Esophagus squamous epithelium (tissue), 5 donors: ENCODE results near the gene NDUFA1. TPM values are rescaled to one million over a fixed set of nuclear protein-coding genes. Genes with fewer than 3 reads are reported as not detected.
"Not testable (repeated sequence)": the region's sequence is repeated elsewhere in the genome, so short reads cannot be mapped to it uniquely, and the experiment has no call there.

Experiments
- DNase-seq: peaks from one replicate; lab custom pipeline; 2025; lab: John Stamatoyannopoulos, UW
- H3K27ac ChIP-seq, 4 donors: fragments of 200-600 bp; sonication (generic); one replicate each; pipeline ENCODE4 v1.5.1; 2016 to 2019; ENCODE audit warnings: mild to moderate bottlenecking in 1 of 4
- H3K27me3 ChIP-seq, 4 donors: fragments of 200-600 bp; sonication (generic); 1 replicate in 3 of 4; 2 replicates in 1 of 4; pipeline versions ENCODE4 v1.5.1 to v1.6.0; 2017 to 2021; ENCODE audit warnings: antibody characterized with exemption in 1 of 4
- H3K36me3 ChIP-seq, 3 donors: fragments of 200-600 bp; sonication (generic); one replicate each; pipeline ENCODE4 v1.5.1; 2016 to 2019
- H3K4me1 ChIP-seq, 3 donors: fragments of 200-600 bp; sonication (generic); one replicate each; pipeline ENCODE4 v1.5.1; 2017 to 2019
- H3K4me3 ChIP-seq, 4 donors: fragments of 200-600 bp; sonication (generic); 1 replicate in 3 of 4; 2 replicates in 1 of 4; pipeline ENCODE4 v1.5.1; 2016 to 2019; ENCODE audit warnings: mild to moderate bottlenecking in 2 of 4, moderate library complexity in 1 of 4
- H3K9me3 ChIP-seq, 3 donors: fragments of 200-600 bp; sonication (generic); one replicate each; pipeline ENCODE4 v1.5.1; 2016 to 2019
- CTCF ChIP-seq, 6 experiments: fragments of 450-650 bp in 4 of 6; fragments of 200-600 bp in 2 of 6; sonication (generic) in 2 of 6; IDR thresholded peaks; one replicate each; pipeline ENCODE4 v1.5.1; 2016 to 2019; ENCODE audit warnings: antibody characterized with exemption in 6 of 6, mild to moderate bottlenecking in 4 of 6, moderate library complexity in 4 of 6
- POLR2A ChIP-seq, 4 donors: fragments of 450-650 bp; IDR thresholded peaks; one replicate each; pipeline ENCODE4 v1.6.1; 2017; ENCODE audit warnings: antibody characterized with exemption in 4 of 4, mild to moderate bottlenecking in 4 of 4, moderate library complexity in 3 of 4
- WGBS, 2 donors: methylation state at CpG; one replicate each; pipeline ENCODE4 v1.1.5; 2018; 5-methylcytosine and 5-hydroxymethylcytosine counted together
- intact Hi-C: fragments of 100-400 bp; cut with DNase I; formaldehyde crosslinking; loops from one replicate; pipeline ENCODE4 v1.15.0; 2022
- total RNA-seq, 4 donors: library from RNA; depleted of rRNA; stranded (reverse); fragments of >200 nt; gene quantifications; one replicate each; pipeline ENCODE4 v1.1.0, GENCODE V29; 2016
- donor health status: DM: yes; HTN: yes; CAD: no.

NDUFA1 gene
- total RNA-seq = 10 to 100 TPM; 54.0 to 94.7 (median 66.5) TPM

DNA sequence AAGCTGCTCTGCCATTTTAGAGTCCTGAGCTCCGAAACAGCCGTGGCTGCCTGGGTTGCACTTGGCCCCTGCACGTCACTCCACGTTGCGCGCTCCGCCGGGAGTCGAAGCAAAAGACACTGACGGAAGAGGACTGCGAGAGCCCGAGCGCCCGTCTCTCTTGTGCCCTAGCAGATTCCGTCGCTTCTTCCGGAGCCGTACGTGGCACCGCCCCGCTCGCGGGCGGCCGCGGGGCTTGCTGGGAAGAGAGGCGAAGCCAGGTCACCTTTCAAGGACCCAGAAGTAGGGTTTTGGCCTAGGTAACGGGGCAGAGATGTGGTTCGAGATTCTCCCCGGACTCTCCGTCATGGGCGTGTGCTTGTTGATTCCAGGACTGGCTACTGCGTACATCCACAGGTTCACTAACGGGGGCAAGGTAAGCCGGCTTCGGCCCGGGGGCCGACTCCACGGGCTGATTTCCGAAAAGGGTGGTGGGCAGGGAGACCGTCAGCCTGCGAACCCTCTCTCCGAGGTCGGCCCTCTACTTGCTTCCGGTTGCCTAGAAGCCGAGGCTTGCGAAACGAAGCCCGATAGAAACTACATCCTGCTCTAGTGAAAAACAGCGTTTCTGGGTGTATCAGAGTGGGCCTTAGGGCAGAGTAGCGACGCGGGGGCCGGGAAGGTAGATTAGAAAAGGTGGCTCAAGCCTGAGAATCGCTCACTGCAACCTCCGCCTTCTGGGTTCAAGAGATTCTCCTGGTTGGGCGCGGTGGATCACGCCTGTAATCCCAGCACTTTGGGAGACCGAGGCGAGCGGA lies at the start of gene NDUFA1, which contains the start of gene RNF113A:
Gene NDUFA1 (plus strand): TSS at position 234 of the 797 bp plus-strand sequence. CDS start 80 bp downstream, at position 314.
Gene RNF113A (minus strand): TSS at position 135 of the 797 bp plus-strand sequence. CDS start 120 bp downstream, at position 15.
- TF ChIP-seq CTCF (IDR thresholded peaks at IDR 0.05) = no peak
- peak in 2 of 4 donors; percentile 66 to 80 for TF ChIP-seq POLR2A (IDR thresholded peaks at IDR 0.05)
- Histone ChIP-seq H3K27ac (peak within 1 kb of the TSS; percentile 87 to 95 (median 92)), H3K27me3 (no peaks in the 10 kb centered on the region), H3K9me3 (no peaks in the 10 kb centered on the region), H3K36me3 (peaks cover 0 to 20% (median 0%) of the 10 kb centered on the region in 3 donors), H3K4me1 (peaks cover 0 to 40% (median 5%) of the 10 kb centered on the region in 3 donors), H3K4me3 (peak within 1 kb of the TSS; percentile 51 to 73 (median 61))
- intact Hi-C loops = loop anchor here (10.0 kb wide), 1 partner anchor 57 kb away; no protein-coding TSS in a partner anchor
- 35% methylated on average over 10 of the region's 62 CpGs; no CpG with 5 or more reads in 1 of the 2 donors for WGBS, 2 donors
- DNase-seq = peak; percentile 44

DNA sequence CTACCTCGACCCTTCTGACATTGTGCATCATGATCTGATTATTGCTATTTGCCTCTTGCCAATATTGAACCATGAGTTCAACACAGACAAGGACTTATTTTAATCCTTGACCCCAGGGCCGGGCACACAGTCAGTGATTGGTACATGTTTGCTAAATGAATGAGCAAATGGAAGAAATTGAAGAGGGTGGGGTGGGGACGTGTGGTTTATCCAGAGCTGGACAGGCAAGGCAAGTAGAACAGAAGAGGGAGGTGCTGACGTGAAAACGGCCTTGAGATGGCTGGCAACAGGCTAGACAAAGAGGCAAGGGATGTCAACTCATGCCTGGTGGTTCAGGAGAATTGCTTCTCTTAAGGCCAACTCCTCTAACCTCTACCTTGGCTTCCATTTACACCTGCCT lies 47.4 kb upstream of the NDUFA1 start:
- H3K9me3 ChIP-seq, H3K4me1 ChIP-seq, H3K27me3 ChIP-seq, H3K27ac ChIP-seq, H3K4me3 ChIP-seq, intact Hi-C loops, H3K36me3 ChIP-seq, DNase-seq: not testable (repeated sequence)
- 45 to 73% methylated on average over 2 of the region's 5 CpGs for WGBS, 2 donors

DNA sequence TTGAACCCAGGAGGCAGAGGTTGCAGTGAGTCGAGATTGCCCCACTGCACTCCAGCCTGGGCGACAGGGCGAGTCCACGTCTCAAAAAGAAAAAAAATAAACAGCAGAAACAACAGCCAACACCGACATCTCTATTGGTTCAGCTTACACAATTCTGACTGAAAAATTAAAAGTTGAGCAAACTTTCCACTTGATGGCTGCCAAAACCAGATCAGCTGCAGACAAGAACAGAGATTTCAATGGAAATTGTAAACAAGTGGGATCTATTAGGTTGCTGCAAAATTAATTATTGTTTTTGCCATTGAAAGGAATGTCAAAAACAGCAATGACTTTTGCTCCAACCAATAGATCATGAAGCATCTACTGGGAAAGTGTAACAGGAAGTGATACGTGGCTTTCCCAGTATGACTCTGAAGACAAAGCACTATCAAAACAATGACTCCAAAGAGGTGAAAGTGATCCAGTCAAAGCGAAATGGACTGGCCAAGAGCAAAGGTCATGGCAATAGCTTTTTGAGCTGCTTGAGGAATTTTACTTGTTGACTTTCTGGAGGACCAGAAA lies 45.2 kb upstream of the NDUFA1 start:
- Histone ChIP-seq H3K27me3 (no peaks in the 10 kb centered on the region), H3K27ac (peak overlapping the region in 1 of 4 donors; percentile 3), H3K36me3 (peaks cover 0 to 21% (median 0%) of the 10 kb centered on the region in 3 donors), H3K4me3 (no peak overlapping the region), H3K4me1 (no peaks in the 10 kb centered on the region), H3K9me3 (no peaks in the 10 kb centered on the region)
- TF ChIP-seq POLR2A (IDR thresholded peaks at IDR 0.05) (no peak), CTCF (IDR thresholded peaks at IDR 0.05) (no peak)
- 40 to 62% methylated on average over 5 to 7 of the region's 7 CpGs for WGBS, 2 donors
- intact Hi-C loops = no loop called here
- DNase-seq = no peak

- DNase-seq = no peak
- no peak overlapping the region for H3K27ac ChIP-seq
- WGBS, 2 donors = 87 to 96% methylated on average over 4 of the region's 5 CpGs
- no peaks in the 10 kb centered on the region for H3K27me3 ChIP-seq
- TF ChIP-seq CTCF (IDR thresholded peaks at IDR 0.05) (no peak), POLR2A (IDR thresholded peaks at IDR 0.05) (no peak)
- intact Hi-C loops = no loop called here
- no peaks in the 10 kb centered on the region for H3K4me1 ChIP-seq
- no peak overlapping the region for H3K4me3 ChIP-seq
- no peaks in the 10 kb centered on the region for H3K9me3 ChIP-seq
- peaks cover 0 to 41% (median 0%) of the 10 kb centered on the region in 3 donors for H3K36me3 ChIP-seq
Measured at GRCh38 chrX:119828446-119828845, 43.2 kb upstream of the NDUFA1 start.

DNA sequence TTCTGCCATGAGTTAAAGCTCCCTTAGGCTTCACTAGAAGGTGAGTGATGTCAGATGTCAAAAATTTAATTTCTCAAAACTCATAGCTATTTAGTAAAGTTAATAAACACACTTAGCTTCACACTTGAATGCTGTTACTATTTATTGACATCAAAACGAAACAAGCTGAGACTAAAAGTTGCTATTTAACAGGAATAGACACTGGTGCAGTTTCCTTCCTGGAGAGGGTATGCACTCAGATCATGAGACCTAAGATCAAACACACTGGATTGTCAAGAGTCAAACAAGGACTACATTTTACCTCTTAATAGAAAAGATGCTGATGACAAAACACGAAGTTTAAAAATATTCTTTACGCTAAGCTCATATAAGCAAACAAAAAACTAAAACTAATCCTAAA lies 37.7 kb upstream of the NDUFA1 start:
- intact Hi-C loops = no loop called here
- DNase-seq = no peak
- H3K36me3 ChIP-seq = peaks cover 0 to 89% (median 0%) of the 10 kb centered on the region in 3 donors
- no peaks in the 10 kb centered on the region for H3K9me3 ChIP-seq
- no peak overlapping the region for H3K27ac ChIP-seq
- H3K4me1 ChIP-seq = no peaks in the 10 kb centered on the region
- no peak overlapping the region for H3K4me3 ChIP-seq
- WGBS, 2 donors = 61 to 78% methylated on average over 3 of the region's 3 CpGs
- H3K27me3 ChIP-seq = no peaks in the 10 kb centered on the region
- TF ChIP-seq CTCF (IDR thresholded peaks at IDR 0.05) (no peak), POLR2A (IDR thresholded peaks at IDR 0.05) (no peak)
